Keratinocyte (primary cell): ENCODE measurements around the gene OR1M1.

Source experiments
- EZH2 ChIP-seq: IDR thresholded peaks from one replicate; pipeline ENCODE4 v1.6.1; 2012; ENCODE audit warnings: inconsistent platforms, mild to moderate bottlenecking, low read length, moderate library complexity
- TF ChIP-seq, protein P1 (sequence below), 3 experiments: IDR thresholded peaks in 1 of 3; conservative IDR thresholded peaks in 1 of 3; optimal IDR thresholded peaks in 1 of 3; 2 replicates in 2 of 3; 3 replicates in 1 of 3; pipeline versions ENCODE3 to v1.5.1; 2011; ENCODE audit warnings: low read length in 3 of 3, mild to moderate bottlenecking in 3 of 3, moderate library complexity in 2 of 3, control low read depth in 1 of 3, inconsistent platforms in 1 of 3; ENCODE audit not compliant: insufficient read depth in 2 of 3; ENCODE audit errors: extremely low read depth in 1 of 3

DNA sequence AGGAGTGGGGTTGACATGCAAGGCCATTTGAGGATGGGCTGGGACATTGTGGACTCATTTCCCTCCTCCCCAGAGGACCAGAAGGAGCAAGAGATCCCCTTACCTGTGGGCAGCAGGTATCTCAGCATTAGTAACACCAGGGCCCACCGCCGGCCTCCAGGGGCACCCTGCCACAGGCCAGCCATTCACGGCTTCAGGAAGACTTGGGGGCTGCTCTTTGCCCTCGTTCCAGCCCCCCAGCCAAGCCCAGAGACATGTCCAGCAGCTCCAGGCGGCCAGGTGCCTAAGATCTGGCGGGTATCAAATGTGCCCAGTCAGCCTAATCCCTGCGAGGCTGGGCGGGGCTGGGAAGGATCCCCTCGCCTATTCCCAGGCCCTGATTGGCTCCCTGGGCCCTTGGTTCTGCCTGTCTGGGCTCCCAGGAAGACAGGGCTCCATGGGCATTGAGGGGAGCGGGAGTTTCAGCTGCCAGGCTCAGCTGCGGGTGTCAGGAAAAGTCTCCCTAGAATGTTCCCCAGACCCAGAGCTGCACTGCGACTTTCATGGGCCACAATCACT, 21.3 kb upstream of the OR1M1 start:
- TF ChIP-seq, protein P1, sequence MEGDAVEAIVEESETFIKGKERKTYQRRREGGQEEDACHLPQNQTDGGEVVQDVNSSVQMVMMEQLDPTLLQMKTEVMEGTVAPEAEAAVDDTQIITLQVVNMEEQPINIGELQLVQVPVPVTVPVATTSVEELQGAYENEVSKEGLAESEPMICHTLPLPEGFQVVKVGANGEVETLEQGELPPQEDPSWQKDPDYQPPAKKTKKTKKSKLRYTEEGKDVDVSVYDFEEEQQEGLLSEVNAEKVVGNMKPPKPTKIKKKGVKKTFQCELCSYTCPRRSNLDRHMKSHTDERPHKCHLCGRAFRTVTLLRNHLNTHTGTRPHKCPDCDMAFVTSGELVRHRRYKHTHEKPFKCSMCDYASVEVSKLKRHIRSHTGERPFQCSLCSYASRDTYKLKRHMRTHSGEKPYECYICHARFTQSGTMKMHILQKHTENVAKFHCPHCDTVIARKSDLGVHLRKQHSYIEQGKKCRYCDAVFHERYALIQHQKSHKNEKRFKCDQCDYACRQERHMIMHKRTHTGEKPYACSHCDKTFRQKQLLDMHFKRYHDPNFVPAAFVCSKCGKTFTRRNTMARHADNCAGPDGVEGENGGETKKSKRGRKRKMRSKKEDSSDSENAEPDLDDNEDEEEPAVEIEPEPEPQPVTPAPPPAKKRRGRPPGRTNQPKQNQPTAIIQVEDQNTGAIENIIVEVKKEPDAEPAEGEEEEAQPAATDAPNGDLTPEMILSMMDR (optimal IDR thresholded peaks at IDR 0.05 in 1 of 3, IDR thresholded peaks at IDR 0.05 in 1 of 3, conservative IDR thresholded peaks at IDR 0.05 in 1 of 3; ENCODE audit: extremely low read depth in 1 of 3, insufficient read depth in 2 of 3, low read length in 3 of 3), result no peak
- no peak for TF ChIP-seq EZH2
